Measurements from ENCODE around the gene THAP12. TPM values are rescaled to one million over a fixed set of nuclear protein-coding genes. Genes with fewer than 3 reads are reported as not detected.

Gene THAP12
- total RNA-seq, 1 experiment from 2014 or later, result 102 TPM

DNA sequence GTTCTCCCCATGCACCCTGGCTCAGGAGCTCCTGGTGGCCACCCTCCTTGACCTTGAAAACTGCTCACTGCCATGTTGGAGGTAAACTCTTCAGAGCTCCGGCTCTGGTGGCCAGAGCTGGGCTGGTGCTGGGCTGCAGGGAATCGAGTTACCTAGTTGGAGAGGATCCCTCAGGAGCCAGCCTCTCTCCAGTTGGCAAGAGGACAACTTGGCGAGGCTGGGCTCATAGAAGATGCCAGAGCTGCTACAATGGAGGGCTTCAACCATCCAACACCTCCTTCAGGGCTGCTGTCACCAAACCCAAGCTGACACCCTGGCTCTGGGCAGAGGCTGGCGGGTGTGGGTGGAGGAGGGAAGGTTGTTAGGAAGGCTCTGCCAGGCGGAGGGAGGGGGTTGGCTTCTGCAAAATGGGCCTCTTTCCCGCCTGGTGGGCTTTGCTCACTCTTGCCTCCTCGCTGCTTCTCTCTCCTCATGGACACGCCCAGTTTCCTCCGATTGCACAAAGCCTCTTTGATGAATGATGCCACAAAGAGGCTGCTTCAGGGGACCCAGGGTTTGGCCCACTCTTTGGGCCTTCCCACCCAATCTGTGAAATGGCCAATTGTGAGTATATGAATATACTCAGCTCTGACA is 53.1 kb downstream of the THAP12 start:
- peak in 1 of 2 experiments; percentile 46 for DNase-seq
- POLR2A ChIA-PET, result no interaction called here
- Histone ChIP-seq H3K9me3 (peaks cover 8% of the 10 kb centered on the region; the same call in 1 of the 2 replicates), H3K4me1 (peaks cover 44% of the 10 kb centered on the region), H3K4me3 (ENCODE audit: low read depth, low read length) (no peak overlapping the region), H3K27me3 (replicated peaks; ENCODE audit: control insufficient read depth, insufficient read depth, low read length) (no peaks in the 10 kb centered on the region), H3K36me3 (ENCODE audit: control insufficient read depth, insufficient read depth, low read length) (no peaks in the 10 kb centered on the region)
- Mint-ChIP-seq H3K4me3 (ENCODE audit: unreplicated experiment) (no peak overlapping the region), H3K9me3 (ENCODE audit: unreplicated experiment) (no peaks in the 10 kb centered on the region), H3K36me3 (ENCODE audit: insufficient read depth, unreplicated experiment) (peaks cover 8% of the 10 kb centered on the region), H3K4me1 (ENCODE audit: low read depth, unreplicated experiment) (peaks cover 38% of the 10 kb centered on the region), H3K27me3 (ENCODE audit: insufficient read depth, unreplicated experiment) (no peaks in the 10 kb centered on the region), H3K27ac (ENCODE audit: unreplicated experiment) (peak overlapping the region; percentile 84)
- no TSS peak for BruUV-seq (replicated peaks)
- TF ChIP-seq, protein P1, sequence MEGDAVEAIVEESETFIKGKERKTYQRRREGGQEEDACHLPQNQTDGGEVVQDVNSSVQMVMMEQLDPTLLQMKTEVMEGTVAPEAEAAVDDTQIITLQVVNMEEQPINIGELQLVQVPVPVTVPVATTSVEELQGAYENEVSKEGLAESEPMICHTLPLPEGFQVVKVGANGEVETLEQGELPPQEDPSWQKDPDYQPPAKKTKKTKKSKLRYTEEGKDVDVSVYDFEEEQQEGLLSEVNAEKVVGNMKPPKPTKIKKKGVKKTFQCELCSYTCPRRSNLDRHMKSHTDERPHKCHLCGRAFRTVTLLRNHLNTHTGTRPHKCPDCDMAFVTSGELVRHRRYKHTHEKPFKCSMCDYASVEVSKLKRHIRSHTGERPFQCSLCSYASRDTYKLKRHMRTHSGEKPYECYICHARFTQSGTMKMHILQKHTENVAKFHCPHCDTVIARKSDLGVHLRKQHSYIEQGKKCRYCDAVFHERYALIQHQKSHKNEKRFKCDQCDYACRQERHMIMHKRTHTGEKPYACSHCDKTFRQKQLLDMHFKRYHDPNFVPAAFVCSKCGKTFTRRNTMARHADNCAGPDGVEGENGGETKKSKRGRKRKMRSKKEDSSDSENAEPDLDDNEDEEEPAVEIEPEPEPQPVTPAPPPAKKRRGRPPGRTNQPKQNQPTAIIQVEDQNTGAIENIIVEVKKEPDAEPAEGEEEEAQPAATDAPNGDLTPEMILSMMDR (IDR thresholded peaks at IDR 0.05; ENCODE audit: insufficient read depth in 1 of 2, low read depth in 1 of 2, low read length in 1 of 2, severe bottlenecking in 1 of 2, unreplicated experiment in 1 of 2), result no peak
- intact Hi-C loops (cut with micrococcal nuclease; ENCODE audit: unreplicated experiment), result loop anchor here (2.0 kb wide), 2 partner anchors 117 to 199 kb away; partner anchors contain the start of gene EMSY
- CTCF ChIA-PET, result interaction anchor here (1.2 to 3.9 kb wide), 3 partner anchors 8 to 122 kb away, joined by 4 to 34 read pairs (median 20); partner anchors contain the start of gene WNT11

DNA sequence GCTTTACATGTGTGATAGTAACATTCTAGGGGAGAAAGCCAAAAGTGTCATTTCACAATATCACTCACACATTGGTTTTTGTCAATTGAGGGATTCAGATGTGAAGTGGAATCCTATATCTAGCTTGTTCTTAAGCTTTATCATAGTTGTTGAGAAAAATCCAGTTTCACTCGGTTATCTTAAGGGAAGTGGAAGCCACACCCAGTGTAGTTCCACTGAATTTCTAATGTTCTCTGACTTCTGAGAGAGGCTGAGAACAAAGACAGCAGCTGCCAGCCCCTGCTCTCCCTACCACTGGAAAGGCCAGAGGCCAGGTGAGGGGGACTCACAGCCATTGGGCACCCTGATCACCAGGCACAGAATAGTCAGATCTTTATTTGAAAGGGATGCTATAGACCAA is 53.7 kb downstream of the THAP12 start:
- peak in 1 of 2 experiments; percentile 28 for DNase-seq
- intact Hi-C loops (cut with micrococcal nuclease; ENCODE audit: unreplicated experiment), result no loop called here
- BruUV-seq (replicated peaks), result no TSS peak
- Mint-ChIP-seq H3K4me3 (ENCODE audit: unreplicated experiment) (no peak overlapping the region), H3K4me1 (ENCODE audit: low read depth, unreplicated experiment) (peaks cover 38% of the 10 kb centered on the region), H3K9me3 (ENCODE audit: unreplicated experiment) (no peaks in the 10 kb centered on the region), H3K27ac (ENCODE audit: unreplicated experiment) (peak overlapping the region; percentile 84), H3K36me3 (ENCODE audit: insufficient read depth, unreplicated experiment) (peaks cover 8% of the 10 kb centered on the region), H3K27me3 (ENCODE audit: insufficient read depth, unreplicated experiment) (no peaks in the 10 kb centered on the region)
- H3K4me3 ChIP-seq (ENCODE audit: low read depth, low read length), result no peak overlapping the region
- no peaks in the 10 kb centered on the region for H3K36me3 ChIP-seq (ENCODE audit: control insufficient read depth, insufficient read depth, low read length)
- TF ChIP-seq, protein P1 (IDR thresholded peaks at IDR 0.05; ENCODE audit: insufficient read depth in 1 of 2, low read depth in 1 of 2, low read length in 1 of 2, severe bottlenecking in 1 of 2, unreplicated experiment in 1 of 2), result no peak
- no peaks in the 10 kb centered on the region for H3K27me3 ChIP-seq (replicated peaks; ENCODE audit: control insufficient read depth, insufficient read depth, low read length)
- H3K4me1 ChIP-seq, result peaks cover 50% of the 10 kb centered on the region
- peaks cover 4% of the 10 kb centered on the region; the same call in 1 of the 2 replicates for H3K9me3 ChIP-seq
- CTCF ChIA-PET, result interaction anchor here (1.2 to 3.9 kb wide), 3 partner anchors 8 to 122 kb away, joined by 4 to 34 read pairs (median 20); partner anchors contain the start of gene WNT11
- POLR2A ChIA-PET, result no interaction called here

DNA sequence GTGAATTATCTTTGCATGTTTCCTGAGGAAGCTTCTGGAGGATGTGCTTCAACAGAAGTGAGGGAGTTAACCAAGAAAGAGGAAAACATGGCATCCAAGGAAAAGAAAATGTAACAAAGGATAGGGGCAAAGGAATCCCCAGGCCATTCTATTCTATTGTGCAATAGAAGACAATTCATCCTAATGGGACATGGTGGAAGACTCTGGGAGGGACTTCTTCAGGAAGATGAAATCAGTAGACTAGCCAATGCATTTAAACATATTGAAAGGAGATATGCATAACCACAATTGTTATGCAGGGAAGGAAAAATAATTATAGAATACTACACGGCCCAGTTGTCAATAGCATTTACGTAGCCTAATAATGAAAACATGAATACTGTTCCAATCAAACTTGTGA is 55.7 kb downstream of the THAP12 start:
- intact Hi-C loops (cut with micrococcal nuclease; ENCODE audit: unreplicated experiment), result no loop called here
- no peaks in the 10 kb centered on the region for H3K9me3 Mint-ChIP-seq (ENCODE audit: unreplicated experiment)
- no peaks in the 10 kb centered on the region for H3K27me3 Mint-ChIP-seq (ENCODE audit: insufficient read depth, unreplicated experiment)
- peaks cover 45% of the 10 kb centered on the region for H3K4me1 ChIP-seq
- BruUV-seq (replicated peaks), result no TSS peak
- H3K27me3 ChIP-seq (replicated peaks; ENCODE audit: control insufficient read depth, insufficient read depth, low read length), result no peaks in the 10 kb centered on the region
- no peak overlapping the region for H3K4me3 Mint-ChIP-seq (ENCODE audit: unreplicated experiment)
- CTCF ChIA-PET, result interaction anchor here (9.1 kb wide), 1 partner anchor 117 kb away, joined by 170 read pairs; the partner anchor contains the start of gene WNT11
- H3K4me1 Mint-ChIP-seq (ENCODE audit: low read depth, unreplicated experiment), result peaks cover 29% of the 10 kb centered on the region
- POLR2A ChIA-PET, result no interaction called here
- no peaks in the 10 kb centered on the region for H3K9me3 ChIP-seq
- peaks cover 8% of the 10 kb centered on the region for H3K36me3 Mint-ChIP-seq (ENCODE audit: insufficient read depth, unreplicated experiment)
- H3K36me3 ChIP-seq (ENCODE audit: control insufficient read depth, insufficient read depth, low read length), result no peaks in the 10 kb centered on the region
- DNase-seq, result no peak
- no peak overlapping the region for H3K27ac Mint-ChIP-seq (ENCODE audit: unreplicated experiment)
- TF ChIP-seq, protein P1 (IDR thresholded peaks at IDR 0.05; ENCODE audit: insufficient read depth in 1 of 2, low read depth in 1 of 2, low read length in 1 of 2, severe bottlenecking in 1 of 2, unreplicated experiment in 1 of 2), result no peak
- H3K4me3 ChIP-seq (ENCODE audit: low read depth, low read length), result no peak overlapping the region
